GM13977 (cell line): Measurements from ENCODE around the gene KBTBD12.

Source experiments
- DNase-seq: peaks from one replicate; pipeline ENCODE4 v3.0.0; 2012; ENCODE audit warnings: low spot score
- CTCF ChIP-seq: IDR thresholded peaks from 2 replicates; pipeline ENCODE4 v1.5.1; 2012; ENCODE audit warnings: mild to moderate bottlenecking, control low read depth; ENCODE audit not compliant: insufficient read depth; ENCODE audit errors: extremely low read depth, missing control alignments
- in situ Hi-C: fragments of 300-500 bp; cut with MboI; formaldehyde crosslinking; loops from one replicate; pipeline ENCODE4 v1.12.0; 2022; ENCODE audit warnings: low sequenced_read_pairs, low pct_unique_long_range_greater_than_20kb, mixed read lengths, inconsistent platforms; ENCODE audit not compliant: unreplicated experiment

KBTBD12 gene

GRCh38 chr3:127986803-127987202 lies 71.8 kb downstream of the KBTBD12 start:
- no peak for TF ChIP-seq CTCF
- in situ Hi-C loops: no loop called here
- no peak for DNase-seq

GRCh38 chr3:127987309-127987995 lies 72.4 kb downstream of the KBTBD12 start:
- in situ Hi-C loops: no loop called here
- no peak for DNase-seq
- no peak for TF ChIP-seq CTCF

GRCh38 chr3:127988770-127989557 lies 73.9 kb downstream of the KBTBD12 start:
- in situ Hi-C loops: no loop called here
- DNase-seq: no peak
- no peak for TF ChIP-seq CTCF

GRCh38 chr3:127990051-127990450 lies 75.0 kb downstream of the KBTBD12 start:
- DNase-seq: no peak
- TF ChIP-seq CTCF: no peak
- in situ Hi-C loops: no loop called here

- TF ChIP-seq CTCF: no peak
- DNase-seq: no peak
- in situ Hi-C loops: no loop called here
These were observed 75.4 kb downstream of the KBTBD12 start for GRCh38 chr3:127990461-127990860.

GRCh38 chr3:127991251-127991650 lies 76.2 kb downstream of the KBTBD12 start:
- in situ Hi-C loops: no loop called here
- no peak for TF ChIP-seq CTCF
- no peak for DNase-seq
